Caco-2 (cell line): ENCODE measurements around the gene MYCBP2. TPM values are rescaled to one million over a fixed set of nuclear protein-coding genes. Genes with fewer than 3 reads are reported as not detected.

ENCODE experiments used
- BruUV-seq: library from RNA; stranded (reverse); fragments of 400-500 nt; replicated peaks from 2 replicates; lab custom pipeline; 2021; lab: Mats Ljungman, UMichigan
- CTCF ChIA-PET: fragments of 300-600 bp; sonication (Branson Sonifier 250); formaldehyde crosslinking; loops from one replicate; lab custom pipeline; 2022; ENCODE audit warnings: antibody characterized with exemption; lab: Charles Lee
- POLR2A ChIA-PET: fragments of 300-600 bp; sonication (Branson Sonifier 250); formaldehyde crosslinking; loops from one replicate; lab custom pipeline; 2022; ENCODE audit warnings: antibody characterized with exemption; lab: Charles Lee
- DNase-seq, 2 experiments: peaks; one replicate each; pipeline versions ENCODE4 v3.0.0 to v3.0.0-alpha.2; 2020 to 2022
- H3K27me3 ChIP-seq: replicated peaks from 2 replicates; pipeline ENCODE4 v1.6.0; 2011; ENCODE audit warnings: low read length; ENCODE audit not compliant: control insufficient read depth, insufficient read depth
- H3K36me3 ChIP-seq: 2 replicates; pipeline ENCODE4 v1.5.1; 2011; ENCODE audit warnings: low read length; ENCODE audit not compliant: control insufficient read depth, insufficient read depth
- H3K4me1 ChIP-seq: fragments of 250-450 bp; sonication (Bioruptor Pico); 2 replicates; pipeline ENCODE4 v1.5.1; 2020; ENCODE audit warnings: mild to moderate bottlenecking
- H3K4me3 ChIP-seq: 2 replicates; pipeline ENCODE4 v1.5.1; 2011; ENCODE audit warnings: low read depth, mild to moderate bottlenecking, control low read depth, low read length
- H3K9me3 ChIP-seq: fragments of 250-450 bp; sonication (Bioruptor Pico); 2 replicates; pipeline ENCODE4 v1.5.1; 2020; ENCODE audit warnings: mild to moderate bottlenecking, moderate library complexity
- H3K27ac Mint-ChIP-seq: one replicate; pipeline ENCODE4 v1.8.0; 2022; ENCODE audit warnings: mixed read lengths; ENCODE audit not compliant: unreplicated experiment
- H3K27me3 Mint-ChIP-seq: one replicate; pipeline ENCODE4 v1.8.0; 2022; ENCODE audit warnings: mixed read lengths; ENCODE audit not compliant: insufficient read depth, unreplicated experiment
- H3K36me3 Mint-ChIP-seq: one replicate; pipeline ENCODE4 v1.8.0; 2022; ENCODE audit warnings: mild to moderate bottlenecking, mixed read lengths; ENCODE audit not compliant: insufficient read depth, unreplicated experiment
- H3K4me1 Mint-ChIP-seq: one replicate; pipeline ENCODE4 v1.8.0; 2022; ENCODE audit warnings: low read depth, mixed read lengths; ENCODE audit not compliant: unreplicated experiment
- H3K4me3 Mint-ChIP-seq: one replicate; pipeline ENCODE4 v1.8.0; 2022; ENCODE audit warnings: mild to moderate bottlenecking, moderate library complexity, mixed read lengths; ENCODE audit not compliant: unreplicated experiment
- H3K9me3 Mint-ChIP-seq: one replicate; pipeline ENCODE4 v1.8.0; 2022; ENCODE audit warnings: mixed read lengths; ENCODE audit not compliant: unreplicated experiment
- CTCF ChIP-seq, 2 experiments: fragments of 200-600 bp in 1 of 2; IDR thresholded peaks; 1 replicate in 1 of 2; 2 replicates in 1 of 2; pipeline versions ENCODE4 v1.5.1 to v1.8.0; 2011 to 2022; ENCODE audit warnings: antibody characterized with exemption in 1 of 2, control low read depth in 1 of 2, inconsistent platforms in 1 of 2, low read depth in 1 of 2, low read length in 1 of 2, mild to moderate bottlenecking in 1 of 2, moderate library complexity in 1 of 2; ENCODE audit not compliant: insufficient read depth in 1 of 2, severe bottlenecking in 1 of 2, unreplicated experiment in 1 of 2
- intact Hi-C: fragments of 100-400 bp; cut with micrococcal nuclease; formaldehyde crosslinking; loops from one replicate; pipeline ENCODE4 v1.10.0; 2022; ENCODE audit not compliant: unreplicated experiment
- total RNA-seq: library from RNA; stranded (reverse); gene quantifications from 2 replicates; pipeline ENCODE4 v1.2.3, GENCODE V29; 2022

The MYCBP2 gene
- total RNA-seq, 1 experiment from 2014 or later = 41.3 TPM

GRCh38 chr13:77222909-77223308 is 104.0 kb downstream of the MYCBP2 start:
- no peaks in the 10 kb centered on the region for H3K27me3 ChIP-seq
- H3K9me3 Mint-ChIP-seq = no peaks in the 10 kb centered on the region
- H3K27ac Mint-ChIP-seq = no peak overlapping the region
- intact Hi-C loops = no loop called here
- BruUV-seq = no TSS peak
- H3K36me3 Mint-ChIP-seq = no peaks in the 10 kb centered on the region
- H3K27me3 Mint-ChIP-seq = no peaks in the 10 kb centered on the region
- no peak for DNase-seq
- H3K4me3 ChIP-seq = no peak overlapping the region
- H3K36me3 ChIP-seq = no peaks in the 10 kb centered on the region; the same call in 1 of the 2 replicates
- H3K4me3 Mint-ChIP-seq = no peak overlapping the region
- H3K4me1 ChIP-seq = no peaks in the 10 kb centered on the region
- no peaks in the 10 kb centered on the region for H3K4me1 Mint-ChIP-seq
- ChIA-PET POLR2A (no interaction called here), CTCF (no interaction called here)
- H3K9me3 ChIP-seq = no peaks in the 10 kb centered on the region
- no peak for TF ChIP-seq CTCF (IDR thresholded peaks at IDR 0.05; ENCODE audit: insufficient read depth in 1 of 2, low read depth in 1 of 2, low read length in 1 of 2, severe bottlenecking in 1 of 2, unreplicated experiment in 1 of 2)

GRCh38 chr13:77222000-77222690 is 104.7 kb downstream of the MYCBP2 start:
- Histone ChIP-seq H3K27me3 (no peaks in the 10 kb centered on the region), H3K4me1 (no peaks in the 10 kb centered on the region), H3K9me3 (no peaks in the 10 kb centered on the region), H3K4me3 (no peak overlapping the region), H3K36me3 (no peaks in the 10 kb centered on the region; the same call in 1 of the 2 replicates)
- no peak for TF ChIP-seq CTCF (IDR thresholded peaks at IDR 0.05; ENCODE audit: insufficient read depth in 1 of 2, low read depth in 1 of 2, low read length in 1 of 2, severe bottlenecking in 1 of 2, unreplicated experiment in 1 of 2)
- H3K4me1 Mint-ChIP-seq = no peaks in the 10 kb centered on the region
- BruUV-seq = no TSS peak
- intact Hi-C loops = no loop called here
- H3K9me3 Mint-ChIP-seq = no peaks in the 10 kb centered on the region
- H3K4me3 Mint-ChIP-seq = no peak overlapping the region
- ChIA-PET CTCF (no interaction called here), POLR2A (no interaction called here)
- DNase-seq = no peak
- H3K36me3 Mint-ChIP-seq = no peaks in the 10 kb centered on the region
- H3K27ac Mint-ChIP-seq = no peak overlapping the region
- no peaks in the 10 kb centered on the region for H3K27me3 Mint-ChIP-seq

- POLR2A ChIA-PET = no interaction called here
- BruUV-seq = no TSS peak
- no peak overlapping the region for H3K27ac Mint-ChIP-seq
Measured at GRCh38 chr13:77219401-77219800, 107.5 kb downstream of the MYCBP2 start.

More at GRCh38 chr13:77219401-77219800, 107.5 kb downstream of the MYCBP2 start:
- CTCF ChIA-PET = no interaction called here
- Mint-ChIP-seq H3K36me3 (peaks cover 6% of the 10 kb centered on the region), H3K27me3 (no peaks in the 10 kb centered on the region), H3K9me3 (no peaks in the 10 kb centered on the region), H3K4me3 (no peak overlapping the region), H3K4me1 (no peaks in the 10 kb centered on the region)
- Histone ChIP-seq H3K4me1 (no peaks in the 10 kb centered on the region), H3K27me3 (no peaks in the 10 kb centered on the region), H3K9me3 (no peaks in the 10 kb centered on the region), H3K36me3 (no peaks in the 10 kb centered on the region; the same call in 1 of the 2 replicates), H3K4me3 (no peak overlapping the region)
- intact Hi-C loops = no loop called here
- no peak for DNase-seq
- TF ChIP-seq CTCF (IDR thresholded peaks at IDR 0.05; ENCODE audit: insufficient read depth in 1 of 2, low read depth in 1 of 2, low read length in 1 of 2, severe bottlenecking in 1 of 2, unreplicated experiment in 1 of 2) = no peak
